Brain microvascular endothelial cell (primary cell): ENCODE results near the gene FAT2.
A peak's percentile ranks its signal among the peaks of the same experiment; 100 is the strongest.

Experiments used
- DNase-seq: peaks from one replicate; pipeline ENCODE4 v3.0.0-alpha.2; 2020
- H3K27ac ChIP-seq: fragments of 250-450 bp; sonication (Bioruptor Pico); 2 replicates; pipeline ENCODE4 v1.5.1; 2020; ENCODE audit warnings: mild to moderate bottlenecking, moderate library complexity
- H3K27me3 ChIP-seq: fragments of 250-450 bp; sonication (Bioruptor Pico); replicated peaks from 2 replicates; pipeline ENCODE4 v1.5.1; 2020; ENCODE audit warnings: mild to moderate bottlenecking
- H3K36me3 ChIP-seq: fragments of 250-450 bp; sonication (Bioruptor Pico); replicated peaks from 2 replicates; pipeline ENCODE4 v1.5.1; 2020; ENCODE audit warnings: mild to moderate bottlenecking
- H3K4me3 ChIP-seq: 2 replicates; pipeline ENCODE4 v1.5.1; 2011; ENCODE audit warnings: low read depth, mild to moderate bottlenecking, control low read depth, low read length, moderate library complexity
- in situ Hi-C: cut with HindIII; loops from 2 replicates; pipeline ENCODE4 v1.10.0; 2017; ENCODE audit warnings: low sequenced_read_pairs, low pct_ligation_motif_present
- TF ChIP-seq, protein P1 (sequence below): IDR thresholded peaks from 2 replicates; pipeline ENCODE4 v1.5.1; 2011; ENCODE audit warnings: low read depth, mild to moderate bottlenecking, moderate library complexity, low read length, control low read depth, inconsistent platforms; ENCODE audit errors: missing control alignments

The FAT2 gene

DNA sequence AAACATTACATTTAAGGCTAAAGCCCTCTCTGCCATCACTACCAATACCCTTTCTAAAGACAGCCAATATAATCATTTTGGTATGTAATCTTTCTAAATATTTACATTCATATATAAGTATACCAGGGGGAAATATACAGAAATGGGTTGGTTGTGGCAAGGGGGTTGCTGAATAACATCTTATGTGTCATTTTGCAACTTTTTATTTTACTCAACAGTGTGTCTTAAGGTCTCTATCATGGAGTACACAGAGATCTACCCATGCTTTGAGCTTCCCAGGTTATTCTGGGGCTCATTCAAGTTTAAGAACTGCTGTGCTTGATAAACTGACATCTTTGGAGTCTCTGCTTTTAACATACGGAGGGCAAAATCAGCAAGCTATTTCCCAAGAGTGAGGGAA lies 7.4 kb upstream of the FAT2 start:
- no peak for DNase-seq
- in situ Hi-C loops, result no loop called here
- no peaks in the 10 kb centered on the region for H3K36me3 ChIP-seq
- TF ChIP-seq, protein P1, sequence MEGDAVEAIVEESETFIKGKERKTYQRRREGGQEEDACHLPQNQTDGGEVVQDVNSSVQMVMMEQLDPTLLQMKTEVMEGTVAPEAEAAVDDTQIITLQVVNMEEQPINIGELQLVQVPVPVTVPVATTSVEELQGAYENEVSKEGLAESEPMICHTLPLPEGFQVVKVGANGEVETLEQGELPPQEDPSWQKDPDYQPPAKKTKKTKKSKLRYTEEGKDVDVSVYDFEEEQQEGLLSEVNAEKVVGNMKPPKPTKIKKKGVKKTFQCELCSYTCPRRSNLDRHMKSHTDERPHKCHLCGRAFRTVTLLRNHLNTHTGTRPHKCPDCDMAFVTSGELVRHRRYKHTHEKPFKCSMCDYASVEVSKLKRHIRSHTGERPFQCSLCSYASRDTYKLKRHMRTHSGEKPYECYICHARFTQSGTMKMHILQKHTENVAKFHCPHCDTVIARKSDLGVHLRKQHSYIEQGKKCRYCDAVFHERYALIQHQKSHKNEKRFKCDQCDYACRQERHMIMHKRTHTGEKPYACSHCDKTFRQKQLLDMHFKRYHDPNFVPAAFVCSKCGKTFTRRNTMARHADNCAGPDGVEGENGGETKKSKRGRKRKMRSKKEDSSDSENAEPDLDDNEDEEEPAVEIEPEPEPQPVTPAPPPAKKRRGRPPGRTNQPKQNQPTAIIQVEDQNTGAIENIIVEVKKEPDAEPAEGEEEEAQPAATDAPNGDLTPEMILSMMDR, result no peak
- no peak overlapping the region for H3K27ac ChIP-seq
- no peaks in the 10 kb centered on the region for H3K27me3 ChIP-seq
- no peak overlapping the region for H3K4me3 ChIP-seq

DNA sequence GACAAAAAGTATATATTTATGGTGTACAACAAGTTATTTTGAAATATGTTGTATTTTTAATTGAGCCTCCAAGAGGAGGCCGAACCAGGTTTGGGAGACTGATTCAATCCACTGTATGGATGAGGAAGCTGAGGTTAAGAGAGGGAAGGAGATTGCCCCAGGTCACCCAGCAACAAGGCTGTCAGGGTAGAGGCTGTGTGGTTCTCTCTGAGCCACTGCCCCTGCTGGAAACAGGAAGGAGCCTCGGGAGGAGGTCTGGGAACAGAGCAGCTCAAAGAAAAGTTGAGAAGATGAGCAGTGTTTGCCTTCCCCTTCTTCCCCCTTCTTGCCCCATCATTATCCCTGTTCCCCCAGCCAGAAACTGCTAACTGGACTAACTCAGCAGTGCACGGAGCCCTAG lies 6.6 kb upstream of the FAT2 start:
- no peaks in the 10 kb centered on the region for H3K27me3 ChIP-seq
- no peaks in the 10 kb centered on the region for H3K36me3 ChIP-seq
- H3K27ac ChIP-seq, result no peak overlapping the region
- DNase-seq, result peak; percentile 7
- no peak overlapping the region for H3K4me3 ChIP-seq
- in situ Hi-C loops, result no loop called here
- TF ChIP-seq, protein P1, result no peak

GRCh38 chr5:151596828-151597539 lies 5.9 kb upstream of the FAT2 start:
- Histone ChIP-seq H3K4me3 (no peak overlapping the region), H3K27ac (no peak overlapping the region), H3K36me3 (no peaks in the 10 kb centered on the region), H3K27me3 (no peaks in the 10 kb centered on the region)
- TF ChIP-seq, protein P1, result no peak
- no peak for DNase-seq
- in situ Hi-C loops, result no loop called here

GRCh38 chr5:151595411-151595826 lies 4.3 kb upstream of the FAT2 start:
- Histone ChIP-seq H3K27ac (no peak overlapping the region), H3K4me3 (no peak overlapping the region), H3K36me3 (no peaks in the 10 kb centered on the region), H3K27me3 (no peaks in the 10 kb centered on the region)
- in situ Hi-C loops, result no loop called here
- DNase-seq, result no peak
- TF ChIP-seq, protein P1, result no peak

GRCh38 chr5:151592855-151593408 lies 1.8 kb upstream of the FAT2 start:
- H3K4me3 ChIP-seq, result no peak overlapping the region
- peak; percentile 9 for DNase-seq
- no peaks in the 10 kb centered on the region for H3K27me3 ChIP-seq
- TF ChIP-seq, protein P1, result no peak
- in situ Hi-C loops, result no loop called here
- no peak overlapping the region for H3K27ac ChIP-seq
- H3K36me3 ChIP-seq, result no peaks in the 10 kb centered on the region
